ENCODE results near the gene DENND2D. TPM values are rescaled to one million over a fixed set of nuclear protein-coding genes. Genes with fewer than 3 reads are reported as not detected.
A peak's percentile ranks its signal among the peaks of the same experiment; 100 is the strongest.

Gene DENND2D
- total and polyA plus RNA-seq, 9 donors = 0.94 to 3.2 (median 1.3) TPM

DNA sequence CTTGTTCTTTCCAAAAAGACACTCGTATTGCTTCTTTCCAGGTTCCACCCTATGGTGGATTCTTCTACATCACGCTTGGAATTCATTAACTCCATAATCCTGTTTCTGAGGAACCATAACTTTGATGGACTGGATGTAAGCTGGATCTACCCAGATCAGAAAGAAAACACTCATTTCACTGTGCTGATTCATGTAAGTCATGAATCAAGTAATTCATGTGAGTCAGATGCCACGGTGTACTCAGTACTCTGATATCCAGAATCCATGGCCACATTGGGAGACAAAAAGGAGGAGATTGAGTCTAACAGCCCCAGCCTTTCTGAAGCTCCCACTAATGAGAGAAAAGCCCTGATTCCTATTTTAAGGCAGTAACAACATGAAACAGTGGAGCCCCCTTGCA, 34.4 kb upstream of the DENND2D start:
- Histone ChIP-seq H3K4me3 (ENCODE audit: low read length) (no peak overlapping the region), H3K4me1 (ENCODE audit: control insufficient read depth, insufficient read depth, low read length) (no peaks in the 10 kb centered on the region), H3K36me3 (ENCODE audit: control insufficient read depth, insufficient read depth, low read length) (no peaks in the 10 kb centered on the region), H3K27ac (ENCODE audit: low read length) (no peak overlapping the region), H3K27me3 (ENCODE audit: control insufficient read depth, insufficient read depth, low read length) (no peaks in the 10 kb centered on the region), H3K9me3 (replicated peaks; ENCODE audit: control insufficient read depth, low read depth, low read length) (no peaks in the 10 kb centered on the region)
- WGBS (ENCODE audit: insufficient coverage) = 83% methylated on average over 1 of the region's 3 CpGs
- DNase-seq = no peak

DNA sequence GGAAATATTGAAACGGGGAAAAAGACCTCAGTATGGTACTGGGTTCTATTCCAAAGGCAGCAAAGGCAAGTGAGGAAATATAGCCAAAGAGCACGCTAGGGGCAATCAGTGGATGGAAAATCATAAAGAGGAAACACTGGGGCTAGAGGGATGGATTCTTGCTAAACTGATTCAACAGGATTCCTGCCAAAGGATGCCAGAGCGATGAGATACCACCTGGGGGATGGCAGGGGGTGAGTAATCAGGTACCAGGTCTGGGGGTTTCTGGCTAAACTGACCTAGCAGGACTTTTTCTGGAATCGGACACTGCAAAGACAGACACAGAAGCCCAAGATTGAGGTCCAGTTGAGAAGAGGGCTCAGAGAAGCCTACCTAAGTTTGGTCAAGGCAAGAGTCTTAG, 33.8 kb upstream of the DENND2D start:
- H3K4me3 ChIP-seq (ENCODE audit: low read length) = no peak overlapping the region
- WGBS (ENCODE audit: insufficient coverage) = 81% methylated on average over 4 of the region's 4 CpGs
- no peaks in the 10 kb centered on the region for H3K36me3 ChIP-seq (ENCODE audit: control insufficient read depth, insufficient read depth, low read length)
- no peaks in the 10 kb centered on the region for H3K27me3 ChIP-seq (ENCODE audit: control insufficient read depth, insufficient read depth, low read length)
- H3K27ac ChIP-seq (ENCODE audit: low read length) = no peak overlapping the region
- H3K4me1 ChIP-seq (ENCODE audit: control insufficient read depth, insufficient read depth, low read length) = no peaks in the 10 kb centered on the region
- no peaks in the 10 kb centered on the region for H3K9me3 ChIP-seq (replicated peaks; ENCODE audit: control insufficient read depth, low read depth, low read length)
- DNase-seq = no peak

GRCh38 chr1:111232134-111232533, 31.7 kb upstream of the DENND2D start:
- Histone ChIP-seq H3K9me3 (replicated peaks; ENCODE audit: control insufficient read depth, low read depth, low read length) (no peaks in the 10 kb centered on the region), H3K4me1 (ENCODE audit: control insufficient read depth, insufficient read depth, low read length) (no peaks in the 10 kb centered on the region), H3K27ac (ENCODE audit: low read length) (no peak overlapping the region), H3K4me3 (ENCODE audit: low read length) (no peak overlapping the region), H3K36me3 (ENCODE audit: control insufficient read depth, insufficient read depth, low read length) (no peaks in the 10 kb centered on the region), H3K27me3 (ENCODE audit: control insufficient read depth, insufficient read depth, low read length) (no peaks in the 10 kb centered on the region)
- no CpG with 5 or more reads among the region's 3 CpGs for WGBS (ENCODE audit: insufficient coverage)
- DNase-seq = no peak

- Histone ChIP-seq H3K4me1 (ENCODE audit: control insufficient read depth, insufficient read depth, low read length) (no peaks in the 10 kb centered on the region), H3K9me3 (replicated peaks; ENCODE audit: control insufficient read depth, low read depth, low read length) (no peaks in the 10 kb centered on the region), H3K4me3 (ENCODE audit: low read length) (no peak overlapping the region), H3K36me3 (ENCODE audit: control insufficient read depth, insufficient read depth, low read length) (no peaks in the 10 kb centered on the region), H3K27ac (ENCODE audit: low read length) (no peak overlapping the region), H3K27me3 (ENCODE audit: control insufficient read depth, insufficient read depth, low read length) (no peaks in the 10 kb centered on the region)
- no CpG with 5 or more reads among the region's 2 CpGs for WGBS (ENCODE audit: insufficient coverage)
- DNase-seq = no peak
Measured at GRCh38 chr1:111228748-111229126, 28.3 kb upstream of the DENND2D start.

GRCh38 chr1:111227851-111228747, 27.7 kb upstream of the DENND2D start:
- Histone ChIP-seq H3K9me3 (replicated peaks; ENCODE audit: control insufficient read depth, low read depth, low read length) (no peaks in the 10 kb centered on the region), H3K4me3 (ENCODE audit: low read length) (no peak overlapping the region), H3K27me3 (ENCODE audit: control insufficient read depth, insufficient read depth, low read length) (no peaks in the 10 kb centered on the region), H3K36me3 (ENCODE audit: control insufficient read depth, insufficient read depth, low read length) (no peaks in the 10 kb centered on the region), H3K4me1 (ENCODE audit: control insufficient read depth, insufficient read depth, low read length) (no peaks in the 10 kb centered on the region), H3K27ac (ENCODE audit: low read length) (no peak overlapping the region)
- WGBS (ENCODE audit: insufficient coverage) = no CpG with 5 or more reads among the region's 6 CpGs
- peak; percentile 29 for DNase-seq

DNA sequence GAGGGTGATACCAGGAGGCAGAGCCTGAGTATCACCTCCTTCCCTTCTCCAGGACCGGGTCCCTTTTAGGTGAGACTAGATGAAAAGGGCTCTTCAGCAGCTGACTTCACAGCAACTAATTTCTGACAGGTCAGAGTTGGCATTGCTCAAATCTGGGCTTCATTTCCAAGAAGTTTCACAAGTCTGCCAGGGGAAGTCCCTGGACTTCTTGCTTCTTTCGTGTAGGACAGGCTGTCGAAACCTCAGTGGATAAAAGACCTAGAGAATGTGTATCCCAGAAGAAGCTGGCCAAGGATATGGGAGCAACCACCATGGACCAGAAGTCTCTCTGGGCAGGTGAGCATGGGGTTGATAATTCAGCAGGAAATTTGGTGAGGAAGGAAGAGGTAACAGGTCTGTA, 27.0 kb upstream of the DENND2D start, which contains the start of gene CHI3L2:
Gene CHI3L2 (plus strand): TSS at position 280 of the 400 bp plus-strand sequence. CDS start 17 bp downstream, at position 297.
- Histone ChIP-seq H3K4me3 (ENCODE audit: low read length) (no peak within 1 kb of the TSS), H3K36me3 (ENCODE audit: control insufficient read depth, insufficient read depth, low read length) (no peaks in the 10 kb centered on the region), H3K27me3 (ENCODE audit: control insufficient read depth, insufficient read depth, low read length) (no peaks in the 10 kb centered on the region), H3K27ac (ENCODE audit: low read length) (no peak within 1 kb of the TSS), H3K9me3 (replicated peaks; ENCODE audit: control insufficient read depth, low read depth, low read length) (no peaks in the 10 kb centered on the region), H3K4me1 (ENCODE audit: control insufficient read depth, insufficient read depth, low read length) (no peaks in the 10 kb centered on the region)
- 79% methylated on average over 2 of the region's 3 CpGs for WGBS (ENCODE audit: insufficient coverage)
- no peak for DNase-seq

GRCh38 chr1:111225717-111226400, 25.4 kb upstream of the DENND2D start:
- H3K4me3 ChIP-seq (ENCODE audit: low read length) = no peak overlapping the region
- no peaks in the 10 kb centered on the region for H3K4me1 ChIP-seq (ENCODE audit: control insufficient read depth, insufficient read depth, low read length)
- H3K9me3 ChIP-seq (replicated peaks; ENCODE audit: control insufficient read depth, low read depth, low read length) = no peaks in the 10 kb centered on the region
- no peaks in the 10 kb centered on the region for H3K27me3 ChIP-seq (ENCODE audit: control insufficient read depth, insufficient read depth, low read length)
- WGBS (ENCODE audit: insufficient coverage) = 92% methylated on average over 2 of the region's 6 CpGs
- DNase-seq = no peak
- H3K27ac ChIP-seq (ENCODE audit: low read length) = no peak overlapping the region
- no peaks in the 10 kb centered on the region for H3K36me3 ChIP-seq (ENCODE audit: control insufficient read depth, insufficient read depth, low read length)

GRCh38 chr1:111225091-111225490, 24.6 kb upstream of the DENND2D start:
- no peak for DNase-seq
- Histone ChIP-seq H3K4me3 (ENCODE audit: low read length) (no peak overlapping the region), H3K9me3 (replicated peaks; ENCODE audit: control insufficient read depth, low read depth, low read length) (no peaks in the 10 kb centered on the region), H3K36me3 (ENCODE audit: control insufficient read depth, insufficient read depth, low read length) (no peaks in the 10 kb centered on the region), H3K27ac (ENCODE audit: low read length) (no peak overlapping the region), H3K27me3 (ENCODE audit: control insufficient read depth, insufficient read depth, low read length) (no peaks in the 10 kb centered on the region), H3K4me1 (ENCODE audit: control insufficient read depth, insufficient read depth, low read length) (no peaks in the 10 kb centered on the region)

- WGBS (ENCODE audit: insufficient coverage) = 76% methylated on average over 5 of the region's 6 CpGs
- no peak for DNase-seq
- Histone ChIP-seq H3K4me3 (ENCODE audit: low read length) (no peak overlapping the region), H3K27ac (ENCODE audit: low read length) (no peak overlapping the region), H3K9me3 (replicated peaks; ENCODE audit: control insufficient read depth, low read depth, low read length) (no peaks in the 10 kb centered on the region), H3K36me3 (ENCODE audit: control insufficient read depth, insufficient read depth, low read length) (no peaks in the 10 kb centered on the region), H3K4me1 (ENCODE audit: control insufficient read depth, insufficient read depth, low read length) (no peaks in the 10 kb centered on the region), H3K27me3 (ENCODE audit: control insufficient read depth, insufficient read depth, low read length) (no peaks in the 10 kb centered on the region)
Measured at GRCh38 chr1:111223126-111223685, 22.8 kb upstream of the DENND2D start.

Data from muscle of leg (tissue), 11 donors.